ENCODE results near the gene CIZ1.

The CIZ1 gene

GRCh38 chr9:128121924-128122808 lies 69.2 kb downstream of the CIZ1 start:
- no peak for DNase-seq

DNA sequence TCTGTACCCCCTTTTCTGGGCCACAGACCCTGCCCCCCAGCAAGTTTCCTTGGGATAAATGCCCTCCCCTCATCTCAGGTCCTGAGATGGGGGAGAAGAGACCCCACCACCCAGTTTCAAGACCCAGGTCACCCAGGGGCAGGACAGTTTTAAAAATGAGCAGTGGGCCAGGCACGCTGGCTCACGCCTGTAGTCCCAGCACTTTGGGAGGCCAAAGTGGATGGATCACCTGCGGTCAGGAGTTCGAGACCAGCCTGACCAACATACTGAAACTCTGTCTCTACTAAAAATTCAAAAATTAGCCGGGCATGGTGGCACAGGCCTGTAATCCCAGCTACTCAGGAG lies 69.9 kb downstream of the CIZ1 start:
- DNase-seq, result no peak

DNA sequence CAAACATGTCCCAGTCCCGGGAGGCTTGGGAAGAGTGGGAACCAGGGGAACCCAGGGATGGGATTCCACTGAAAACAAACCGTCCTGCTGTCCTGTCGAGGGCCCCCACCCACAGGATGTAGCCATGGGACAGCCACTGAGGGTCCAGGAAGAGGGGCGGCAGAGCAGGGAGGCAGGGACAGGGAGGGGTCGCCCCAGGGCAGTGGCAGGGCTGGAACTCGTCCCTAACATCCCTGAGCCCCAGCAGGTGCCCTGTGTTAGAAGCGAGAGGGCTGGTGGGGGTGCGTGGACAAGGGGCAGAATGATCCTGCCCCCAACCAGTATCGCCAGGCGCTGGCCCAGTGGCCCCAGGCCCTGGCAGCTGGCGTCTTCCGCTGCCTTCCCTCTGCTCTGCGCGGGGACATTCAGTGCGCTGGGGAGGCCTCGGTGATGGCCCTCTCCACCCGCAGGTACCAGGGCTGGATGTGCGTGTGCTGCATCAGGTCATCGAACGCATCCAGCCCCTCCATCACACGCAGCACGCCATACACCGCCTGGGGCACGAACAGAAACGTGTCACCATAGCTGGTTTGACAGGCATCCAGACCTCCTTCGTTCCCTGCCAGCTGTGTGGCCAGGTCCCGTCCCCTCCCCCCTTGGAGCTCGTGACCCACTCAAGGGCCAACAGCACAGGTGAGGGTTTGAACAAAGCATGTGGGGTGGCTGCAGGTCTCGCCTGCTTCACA lies 70.5 kb downstream of the CIZ1 start:
- DNase-seq, result no peak

DNA sequence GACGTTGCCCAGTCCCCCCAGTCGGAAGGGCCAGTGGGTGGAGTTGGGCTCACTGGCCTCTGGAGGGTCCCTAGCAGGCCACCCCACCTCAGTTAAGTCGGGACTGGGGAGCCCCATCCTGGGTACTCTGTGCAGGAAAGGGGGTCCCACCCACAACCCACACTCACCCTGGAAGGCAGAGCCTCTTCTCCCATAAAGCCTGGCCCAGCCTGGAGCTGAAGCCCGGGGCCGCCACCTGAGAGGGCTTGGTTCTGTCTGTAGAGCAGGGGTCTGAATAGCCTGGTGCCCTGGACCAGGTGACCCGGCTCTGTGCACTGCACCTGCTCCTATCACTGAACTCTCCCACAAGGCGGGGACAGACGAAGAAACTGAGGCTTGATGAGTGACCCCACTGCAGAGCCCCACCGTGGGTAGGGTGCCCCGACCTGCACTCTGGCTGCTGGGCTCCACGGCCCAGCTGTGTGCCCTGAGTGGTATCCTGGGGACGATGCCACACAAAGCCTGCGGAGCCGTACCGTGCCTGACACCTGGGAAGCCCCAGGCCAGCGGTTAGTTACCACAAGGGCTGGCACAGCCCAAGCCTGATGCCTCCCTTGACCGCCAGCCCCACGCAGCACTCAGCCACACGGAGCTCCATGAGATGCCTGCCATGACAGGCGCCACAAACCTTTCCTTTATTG lies 71.2 kb downstream of the CIZ1 start:
- DNase-seq, result no peak

- no peak for DNase-seq
These were observed 72.3 kb downstream of the CIZ1 start for GRCh38 chr9:128118971-128119665.

- no peak for DNase-seq
These were observed 72.9 kb downstream of the CIZ1 start for GRCh38 chr9:128118472-128118857.

DNA sequence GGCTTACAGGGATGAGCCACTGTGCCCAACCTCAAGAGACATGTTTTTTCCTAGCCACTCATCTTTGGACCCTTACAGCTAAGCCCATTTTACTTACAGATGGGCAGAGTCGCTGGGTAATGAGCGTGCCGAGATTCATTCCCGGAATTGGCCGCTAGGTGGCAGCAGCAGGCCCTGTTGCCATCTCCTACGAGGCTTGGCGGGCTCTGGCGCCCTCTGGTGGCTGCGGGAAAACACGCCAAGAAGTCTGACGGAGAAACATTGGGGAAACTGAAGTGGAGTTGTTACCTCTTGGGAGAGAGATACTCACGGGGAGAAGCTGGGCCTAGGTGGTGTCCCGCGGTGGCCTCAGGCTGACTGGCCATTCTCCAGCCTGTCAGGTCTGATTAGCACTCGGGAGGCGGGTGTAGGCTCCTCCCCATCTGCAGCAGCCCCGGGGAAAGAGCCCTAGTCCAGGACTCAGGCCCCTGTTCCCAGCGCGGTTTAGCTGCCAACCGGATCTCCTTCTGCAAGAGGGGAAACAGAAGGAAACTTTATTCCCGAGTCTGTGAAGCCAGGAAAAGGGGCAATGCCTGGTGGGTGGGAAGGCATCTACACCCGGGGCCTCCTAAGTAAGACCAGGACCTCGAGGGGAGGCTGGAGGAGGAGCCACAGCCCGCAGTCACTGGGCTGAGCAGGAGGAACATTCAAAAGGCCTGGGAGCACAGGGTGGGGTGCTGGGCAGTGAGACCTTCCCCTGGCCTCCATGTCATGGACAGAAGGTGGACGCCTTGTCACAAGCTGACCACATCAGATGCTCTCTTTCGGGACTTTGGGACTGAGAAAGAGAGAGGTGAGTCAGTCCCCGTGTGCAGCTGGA lies 73.5 kb downstream of the CIZ1 start:
- DNase-seq, result peak; percentile 79

GRCh38 chr9:128116104-128117083 lies 75.0 kb downstream of the CIZ1 start:
- DNase-seq, result no peak

Data from COR-L47 (cell line).